CD4-positive, alpha-beta T cell (primary cell): ENCODE data around the gene DSG3. TPM values are rescaled to one million over a fixed set of nuclear protein-coding genes. Genes with fewer than 3 reads are reported as not detected.

Source experiments
- ATAC-seq: fragments of 200-7000 bp; cut with Tn5 transposase; one replicate; pipeline ENCODE4 v1.10.0; 2022; ENCODE audit warnings: mild to moderate bottlenecking; ENCODE audit not compliant: poor library complexity
- CTCF ChIA-PET: fragments of 350-600 bp; sonication (Branson Sonifier 250); formaldehyde crosslinking; loops from one replicate; lab custom pipeline; 2021; ENCODE audit warnings: antibody characterized with exemption, inconsistent platforms; lab: Charles Lee
- POLR2A ChIA-PET: fragments of 350-600 bp; sonication (Branson Sonifier 250); formaldehyde crosslinking; loops from one replicate; lab custom pipeline; 2021; ENCODE audit warnings: antibody characterized with exemption, inconsistent platforms; lab: Charles Lee
- DNase-seq, 14 experiments: peaks; one replicate each; pipeline ENCODE4 v3.0.0-alpha.2; 2013 to 2020; ENCODE audit warnings: mixed read lengths in 2 of 14
- H3K27ac ChIP-seq, 2 donors: one replicate each; pipeline versions ENCODE4 v1.5.1 to v1.7.0; 2013; ENCODE audit warnings: low read length in 2 of 2, low read depth in 1 of 2, mild to moderate bottlenecking in 1 of 2
- H3K27me3 ChIP-seq, 2 experiments: 1 replicate in 1 of 2; 2 replicates in 1 of 2; pipeline versions ENCODE4 v1.6.1 to v1.7.0; 2013; ENCODE audit warnings: low read length in 2 of 2, control low read depth in 1 of 2, mild to moderate bottlenecking in 1 of 2, moderate library complexity in 1 of 2; ENCODE audit not compliant: insufficient read depth in 2 of 2, control insufficient read depth in 1 of 2
- H3K36me3 ChIP-seq: one replicate; pipeline ENCODE4 v1.6.1; 2013; ENCODE audit warnings: low read length, control low read depth; ENCODE audit not compliant: insufficient read depth
- H3K4me1 ChIP-seq: one replicate; pipeline ENCODE4 v1.6.1; 2013; ENCODE audit warnings: low read length, control low read depth; ENCODE audit not compliant: insufficient read depth
- H3K4me3 ChIP-seq: one replicate; pipeline ENCODE4 v1.5.1; 2013; ENCODE audit warnings: mild to moderate bottlenecking, low read length, moderate library complexity
- H3K9me3 ChIP-seq, 2 experiments: 1 replicate in 1 of 2; 2 replicates in 1 of 2; pipeline versions ENCODE4 v1.6.1 to v1.7.0; 2013; ENCODE audit warnings: low read length in 2 of 2, mild to moderate bottlenecking in 2 of 2, control low read depth in 1 of 2, moderate library complexity in 1 of 2; ENCODE audit not compliant: control insufficient read depth in 1 of 2, insufficient read depth in 1 of 2
- H3K27ac Mint-ChIP-seq: one replicate; pipeline ENCODE4 v1.8.0; 2020; ENCODE audit warnings: mixed read lengths
- H3K27me3 Mint-ChIP-seq: one replicate; pipeline ENCODE4 v1.8.0; 2021; ENCODE audit warnings: mixed read lengths
- H3K36me3 Mint-ChIP-seq: one replicate; pipeline ENCODE4 v1.8.0; 2021; ENCODE audit warnings: low read depth, mixed read lengths
- H3K4me1 Mint-ChIP-seq: one replicate; pipeline ENCODE4 v1.8.0; 2021; ENCODE audit warnings: low read depth, mixed read lengths
- H3K4me3 Mint-ChIP-seq: one replicate; pipeline ENCODE4 v1.8.0; 2020; ENCODE audit warnings: mild to moderate bottlenecking, mixed read lengths
- H3K9me3 Mint-ChIP-seq: one replicate; pipeline ENCODE4 v1.8.0; 2020; ENCODE audit warnings: mixed read lengths
- intact Hi-C, 2 experiments: fragments of 100-400 bp; cut with DNase I in 1 of 2; cut with micrococcal nuclease in 1 of 2; formaldehyde crosslinking; loops; one replicate each; pipeline versions ENCODE4 v1.15.1 to v1.9.0; 2023 to 2025; cut with DNase I, micrococcal nuclease
- total RNA-seq, 174 experiments: library from RNA in 2 of 174; stranded (reverse) in 2 of 174; gene quantifications; one replicate each; pipeline ENCODE4 v1.2.3 and lab custom pipeline; 2021 to 2026
- TF ChIP-seq, protein P1 (sequence below): fragments of 200-600 bp; IDR thresholded peaks from one replicate; pipeline ENCODE4 v1.8.0; 2022; ENCODE audit warnings: antibody characterized with exemption, mild to moderate bottlenecking

DSG3 gene
- total RNA-seq, 2 experiments from 2014 or later: not detected

DNA sequence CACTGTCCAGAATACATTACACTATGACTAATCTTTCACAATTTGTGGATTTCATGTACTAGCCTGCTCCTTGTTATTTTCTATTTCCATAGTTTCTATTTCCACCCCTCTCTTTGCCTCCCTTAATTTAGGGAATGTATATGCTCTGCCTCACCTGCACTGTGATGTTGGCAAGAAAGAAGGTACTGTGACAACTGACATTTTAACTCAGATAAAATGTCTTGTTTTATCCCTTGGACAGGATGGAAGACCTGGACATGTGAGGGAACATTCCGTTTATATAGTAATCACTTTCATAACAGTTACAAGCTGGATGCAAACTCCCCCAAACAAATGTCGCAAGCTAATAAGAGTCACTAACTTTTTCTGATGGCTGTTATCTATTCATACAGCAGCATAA is 21.5 kb upstream of the DSG3 start:
- Histone ChIP-seq H3K9me3 (no peaks in the 10 kb centered on the region), H3K36me3 (no peaks in the 10 kb centered on the region), H3K4me3 (no peak overlapping the region), H3K27me3 (no peaks in the 10 kb centered on the region), H3K27ac (no peak overlapping the region), H3K4me1 (no peaks in the 10 kb centered on the region)
- Mint-ChIP-seq H3K27ac (no peak overlapping the region), H3K36me3 (no peaks in the 10 kb centered on the region), H3K9me3 (no peaks in the 10 kb centered on the region), H3K4me1 (no peaks in the 10 kb centered on the region), H3K27me3 (no peaks in the 10 kb centered on the region), H3K4me3 (no peak overlapping the region)
- intact Hi-C loops: no loop called here
- ChIA-PET POLR2A (no interaction called here), CTCF (interaction anchor here (1.1 kb wide), 1 partner anchor 11 kb away, joined by 3 read pairs; no protein-coding TSS in a partner anchor)
- DNase-seq (no peak), ATAC-seq (no peak)
- TF ChIP-seq, protein P1, sequence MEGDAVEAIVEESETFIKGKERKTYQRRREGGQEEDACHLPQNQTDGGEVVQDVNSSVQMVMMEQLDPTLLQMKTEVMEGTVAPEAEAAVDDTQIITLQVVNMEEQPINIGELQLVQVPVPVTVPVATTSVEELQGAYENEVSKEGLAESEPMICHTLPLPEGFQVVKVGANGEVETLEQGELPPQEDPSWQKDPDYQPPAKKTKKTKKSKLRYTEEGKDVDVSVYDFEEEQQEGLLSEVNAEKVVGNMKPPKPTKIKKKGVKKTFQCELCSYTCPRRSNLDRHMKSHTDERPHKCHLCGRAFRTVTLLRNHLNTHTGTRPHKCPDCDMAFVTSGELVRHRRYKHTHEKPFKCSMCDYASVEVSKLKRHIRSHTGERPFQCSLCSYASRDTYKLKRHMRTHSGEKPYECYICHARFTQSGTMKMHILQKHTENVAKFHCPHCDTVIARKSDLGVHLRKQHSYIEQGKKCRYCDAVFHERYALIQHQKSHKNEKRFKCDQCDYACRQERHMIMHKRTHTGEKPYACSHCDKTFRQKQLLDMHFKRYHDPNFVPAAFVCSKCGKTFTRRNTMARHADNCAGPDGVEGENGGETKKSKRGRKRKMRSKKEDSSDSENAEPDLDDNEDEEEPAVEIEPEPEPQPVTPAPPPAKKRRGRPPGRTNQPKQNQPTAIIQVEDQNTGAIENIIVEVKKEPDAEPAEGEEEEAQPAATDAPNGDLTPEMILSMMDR: no peak

DNA sequence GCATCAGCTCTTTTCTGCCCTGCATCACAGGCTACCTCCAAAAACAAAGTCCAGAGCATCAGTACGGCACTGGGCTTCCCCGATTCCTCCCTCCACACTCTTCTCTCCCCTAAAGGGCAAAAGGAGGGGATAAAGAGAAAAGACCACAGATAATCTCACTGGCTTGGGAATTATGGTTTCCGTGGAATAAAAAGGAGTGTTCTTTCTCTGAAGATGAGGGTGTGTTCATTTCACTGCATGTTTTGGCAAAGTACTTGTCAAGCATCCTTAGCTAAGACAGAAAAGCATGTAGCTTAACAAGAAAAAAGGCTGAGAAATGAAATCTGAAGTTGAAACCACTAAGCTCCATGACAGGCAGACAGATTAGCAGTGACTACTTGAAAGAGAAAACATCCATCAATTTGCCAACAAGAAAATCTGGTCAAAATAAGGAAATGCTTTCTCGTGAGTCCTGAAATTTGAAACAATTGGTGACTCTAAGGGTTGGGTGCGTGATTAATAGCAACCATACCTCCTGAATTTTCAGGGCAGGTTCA is 20.6 kb upstream of the DSG3 start:
- TF ChIP-seq, protein P1: no peak
- Mint-ChIP-seq H3K4me3 (no peak overlapping the region), H3K36me3 (no peaks in the 10 kb centered on the region), H3K27ac (no peak overlapping the region), H3K4me1 (no peaks in the 10 kb centered on the region), H3K27me3 (no peaks in the 10 kb centered on the region), H3K9me3 (peaks cover 2% of the 10 kb centered on the region)
- Histone ChIP-seq H3K36me3 (no peaks in the 10 kb centered on the region), H3K4me3 (no peak overlapping the region), H3K4me1 (no peaks in the 10 kb centered on the region), H3K27me3 (no peaks in the 10 kb centered on the region), H3K27ac (no peak overlapping the region), H3K9me3 (no peaks in the 10 kb centered on the region)
- CTCF ChIA-PET: no interaction called here
- POLR2A ChIA-PET: no interaction called here
- no peak for DNase-seq
- intact Hi-C loops: no loop called here
- ATAC-seq: no peak

DNA sequence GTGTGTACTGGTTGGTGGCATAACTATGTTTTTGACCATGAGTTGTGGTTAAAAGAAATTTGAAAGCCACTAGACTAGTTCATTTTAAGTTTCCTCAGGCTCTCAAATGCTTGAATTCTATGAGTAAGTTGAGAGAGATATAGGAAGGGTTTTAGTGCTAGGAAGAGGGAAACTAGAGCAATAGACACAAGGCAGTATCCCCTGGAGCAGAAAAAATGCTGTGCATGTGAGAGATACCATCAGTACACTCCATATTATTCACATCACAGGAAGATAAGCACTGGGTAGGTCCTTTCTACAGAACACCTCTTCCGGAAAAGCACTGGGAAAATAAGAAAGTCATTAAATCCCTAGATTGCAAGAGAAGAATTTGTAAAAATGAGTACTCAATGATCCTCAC is 19.3 kb upstream of the DSG3 start:
- ATAC-seq: no peak
- no peaks in the 10 kb centered on the region for H3K36me3 ChIP-seq
- intact Hi-C loops: no loop called here
- no peak overlapping the region for H3K27ac ChIP-seq
- CTCF ChIA-PET: no interaction called here
- H3K4me3 ChIP-seq: no peak overlapping the region
- no peaks in the 10 kb centered on the region for H3K4me1 ChIP-seq
- H3K9me3 ChIP-seq: no peaks in the 10 kb centered on the region
- Mint-ChIP-seq H3K27me3 (no peaks in the 10 kb centered on the region), H3K36me3 (no peaks in the 10 kb centered on the region), H3K9me3 (peaks cover 6% of the 10 kb centered on the region), H3K4me1 (no peaks in the 10 kb centered on the region), H3K4me3 (no peak overlapping the region), H3K27ac (no peak overlapping the region)
- POLR2A ChIA-PET: no interaction called here
- TF ChIP-seq, protein P1: no peak
- no peak for DNase-seq
- no peaks in the 10 kb centered on the region for H3K27me3 ChIP-seq
